HG02943 (cell line): Measurements from ENCODE around the gene ZFYVE28.

Source experiments
- ATAC-seq: cut with Tn5 transposase; IDR thresholded peaks from one replicate; pipeline ENCODE4 v1.9.1; 2021; ENCODE audit warnings: mild to moderate bottlenecking, low read depth, moderate library complexity; ENCODE audit not compliant: unreplicated experiment

ZFYVE28 gene

DNA sequence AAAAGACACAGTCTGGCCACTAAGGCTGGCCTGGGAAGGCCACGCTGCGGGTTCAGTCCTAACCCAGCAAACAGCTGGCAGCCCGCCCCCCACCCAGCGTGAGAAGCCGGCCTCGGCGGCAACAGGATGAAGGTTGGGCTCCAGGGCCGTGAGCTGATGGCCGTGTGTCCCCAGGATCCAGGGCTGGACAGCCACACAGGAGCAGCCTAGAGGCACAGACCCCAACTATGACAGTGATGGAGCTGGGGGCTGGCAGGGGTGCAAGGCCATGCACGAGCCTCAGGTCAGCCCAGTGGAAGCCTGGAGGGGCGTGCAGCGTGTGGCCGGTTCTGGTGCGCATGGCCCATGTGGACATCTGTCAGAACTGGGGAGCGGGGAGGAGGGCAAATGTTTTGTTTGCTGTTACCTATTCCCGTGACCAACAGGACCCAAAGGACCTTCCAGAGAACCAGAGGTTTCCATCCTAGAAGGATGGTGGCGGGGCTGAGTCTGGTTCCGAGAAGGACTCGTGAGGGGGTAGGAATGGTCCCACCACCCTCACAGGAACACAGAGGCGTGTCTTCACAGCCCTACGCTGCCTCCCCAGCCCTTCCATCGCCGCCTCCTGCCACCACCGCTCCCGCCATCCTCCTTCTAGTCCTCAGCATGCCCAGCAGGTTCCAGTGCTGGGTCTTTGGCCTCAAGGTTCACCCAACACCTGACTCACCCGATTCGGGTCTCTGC lies 46.5 kb downstream of the ZFYVE28 start:
- ATAC-seq = no peak

DNA sequence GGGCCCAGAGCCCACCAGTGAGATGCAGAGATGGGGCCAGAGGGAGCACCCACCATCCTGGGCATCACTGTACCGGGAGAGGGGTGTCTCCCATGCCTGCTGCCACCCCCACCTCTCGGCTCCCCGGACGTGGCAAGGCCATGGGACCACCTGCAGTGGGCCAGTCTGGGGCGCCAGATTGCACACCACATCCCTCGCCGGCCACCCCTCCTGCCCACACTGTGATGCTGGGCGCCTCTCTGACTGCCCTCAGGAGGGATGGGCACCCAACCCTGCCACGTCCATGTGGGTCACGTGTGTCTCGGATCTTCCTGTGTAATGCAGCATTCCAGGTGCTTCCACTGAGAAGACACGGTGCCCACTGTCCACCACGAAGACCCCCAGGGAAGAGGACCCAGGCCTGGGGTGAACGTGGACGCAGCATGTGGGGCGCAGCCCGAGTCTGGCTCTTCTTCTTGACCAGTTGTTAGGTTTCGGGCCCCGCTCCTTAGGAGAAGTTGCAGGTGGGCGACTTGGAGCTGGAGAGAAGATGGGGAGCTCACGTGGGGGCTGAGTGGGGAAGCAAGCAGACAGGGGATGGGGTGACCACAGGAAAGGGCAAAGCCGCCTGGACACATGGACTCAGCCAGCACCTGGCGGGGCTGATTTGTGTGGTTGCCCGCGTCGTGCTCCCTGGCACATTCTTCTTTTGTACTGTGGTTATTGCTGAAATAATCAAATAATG lies 47.7 kb downstream of the ZFYVE28 start:
- no peak for ATAC-seq

DNA sequence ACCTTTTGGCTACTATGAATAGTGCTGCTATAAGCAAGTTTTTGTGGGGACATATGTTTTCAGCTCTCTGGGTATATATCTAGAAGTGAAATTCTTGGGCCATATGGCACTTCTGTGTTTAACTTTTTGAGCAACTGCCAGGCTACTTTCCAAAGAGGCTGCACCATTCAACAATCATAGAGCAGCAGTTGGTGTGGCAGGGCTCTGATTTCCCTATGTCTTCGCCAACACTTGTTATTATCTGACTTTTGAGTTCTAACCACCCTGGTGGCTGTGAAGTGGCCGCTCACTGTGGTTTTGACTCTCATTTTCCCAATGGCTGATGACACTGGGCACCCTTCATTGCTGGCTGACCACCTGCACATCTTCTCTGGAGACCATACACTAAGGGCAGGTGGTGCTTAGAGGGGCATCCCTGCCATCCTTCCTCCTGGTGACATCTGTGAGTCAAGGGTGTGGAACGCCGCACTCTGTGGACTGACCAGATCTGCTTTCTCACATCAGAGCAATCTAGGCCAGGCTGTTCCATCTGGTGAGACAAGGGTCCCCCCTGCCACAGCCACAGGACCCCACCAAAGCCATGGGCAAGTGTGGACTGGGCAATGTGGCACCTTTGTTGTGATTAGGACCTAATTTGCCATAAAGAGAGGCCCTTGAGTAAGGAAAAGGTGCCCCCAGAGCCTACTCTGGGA lies 49.6 kb downstream of the ZFYVE28 start:
- no peak for ATAC-seq

DNA sequence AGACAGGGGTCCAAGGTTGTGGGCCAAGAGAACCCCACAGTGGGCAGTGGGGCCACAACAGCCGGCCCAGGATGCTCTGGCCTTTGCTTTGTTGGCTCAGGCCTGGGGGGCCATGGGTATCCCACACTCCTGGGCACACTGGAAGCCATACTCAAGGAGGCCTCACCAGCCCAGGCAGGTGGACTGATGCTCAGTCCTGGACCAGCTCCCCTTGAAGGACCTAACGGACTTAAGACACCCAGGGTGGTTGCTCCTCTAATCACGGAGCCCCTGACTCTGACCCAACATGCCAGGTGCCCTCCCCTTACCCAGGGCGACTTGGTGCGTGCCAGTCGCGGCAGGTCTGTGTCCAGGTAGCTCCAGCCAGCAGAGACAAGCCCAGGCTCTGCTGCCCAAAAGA lies 50.8 kb downstream of the ZFYVE28 start:
- ATAC-seq = no peak

DNA sequence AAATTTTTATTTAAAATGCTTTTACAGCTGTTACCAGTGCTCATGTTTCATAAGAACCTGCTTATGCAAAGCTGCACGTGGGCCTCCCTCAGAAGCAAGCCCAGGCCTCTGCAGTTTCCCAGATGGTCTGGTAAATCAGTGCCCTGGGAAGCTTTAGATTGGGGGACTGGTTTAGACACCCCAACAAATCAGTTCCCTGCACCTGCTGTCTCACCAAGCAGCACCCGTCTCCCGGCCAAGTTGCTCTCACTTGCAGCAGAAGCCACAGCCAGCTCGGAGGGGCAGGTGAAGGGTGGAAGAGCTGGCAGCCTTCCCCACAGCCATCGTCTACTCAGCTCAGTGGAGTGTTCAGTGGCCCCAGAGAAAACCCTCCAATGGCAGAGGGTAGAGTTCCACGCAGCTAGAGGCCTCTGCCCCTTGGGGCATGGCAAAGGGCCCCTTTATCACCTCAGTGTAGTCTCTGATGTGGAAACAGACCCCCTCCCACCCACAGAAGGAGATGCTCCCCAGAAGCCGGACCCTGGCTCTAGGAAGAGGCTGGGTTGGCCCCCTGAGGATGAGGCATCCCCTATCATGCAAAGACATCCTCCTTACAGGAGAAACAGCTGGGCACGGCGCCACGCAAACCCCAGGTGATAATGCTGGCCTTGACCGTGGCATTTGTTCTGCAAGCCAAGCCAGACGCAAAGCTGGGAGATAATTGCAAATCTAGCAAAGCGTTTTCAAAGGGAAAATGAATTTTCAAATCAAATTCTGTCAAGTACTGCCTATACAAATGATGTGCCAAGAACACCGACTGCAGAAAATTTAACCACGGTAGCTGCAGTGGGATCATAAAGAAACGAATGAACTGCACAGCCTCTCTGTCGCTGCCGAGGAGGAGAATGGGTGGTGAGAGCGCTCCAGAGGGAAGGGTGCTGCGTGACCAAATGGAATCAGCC lies 51.9 kb downstream of the ZFYVE28 start:
- no peak for ATAC-seq

DNA sequence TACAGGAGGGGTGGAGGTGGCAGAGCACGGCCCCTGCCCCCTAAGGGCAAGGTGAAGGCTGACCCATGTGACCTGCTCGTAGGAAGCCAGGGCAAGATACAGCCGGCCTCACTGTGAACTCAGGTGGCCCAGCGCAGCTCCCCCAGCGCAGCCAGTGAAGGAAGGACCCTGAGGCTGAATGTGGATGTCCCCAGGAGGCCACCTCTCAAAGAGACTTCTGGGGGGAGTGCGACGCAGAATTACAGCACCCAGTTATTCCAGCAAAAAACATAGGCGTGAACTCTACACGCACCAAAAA lies 52.6 kb downstream of the ZFYVE28 start:
- ATAC-seq = no peak

DNA sequence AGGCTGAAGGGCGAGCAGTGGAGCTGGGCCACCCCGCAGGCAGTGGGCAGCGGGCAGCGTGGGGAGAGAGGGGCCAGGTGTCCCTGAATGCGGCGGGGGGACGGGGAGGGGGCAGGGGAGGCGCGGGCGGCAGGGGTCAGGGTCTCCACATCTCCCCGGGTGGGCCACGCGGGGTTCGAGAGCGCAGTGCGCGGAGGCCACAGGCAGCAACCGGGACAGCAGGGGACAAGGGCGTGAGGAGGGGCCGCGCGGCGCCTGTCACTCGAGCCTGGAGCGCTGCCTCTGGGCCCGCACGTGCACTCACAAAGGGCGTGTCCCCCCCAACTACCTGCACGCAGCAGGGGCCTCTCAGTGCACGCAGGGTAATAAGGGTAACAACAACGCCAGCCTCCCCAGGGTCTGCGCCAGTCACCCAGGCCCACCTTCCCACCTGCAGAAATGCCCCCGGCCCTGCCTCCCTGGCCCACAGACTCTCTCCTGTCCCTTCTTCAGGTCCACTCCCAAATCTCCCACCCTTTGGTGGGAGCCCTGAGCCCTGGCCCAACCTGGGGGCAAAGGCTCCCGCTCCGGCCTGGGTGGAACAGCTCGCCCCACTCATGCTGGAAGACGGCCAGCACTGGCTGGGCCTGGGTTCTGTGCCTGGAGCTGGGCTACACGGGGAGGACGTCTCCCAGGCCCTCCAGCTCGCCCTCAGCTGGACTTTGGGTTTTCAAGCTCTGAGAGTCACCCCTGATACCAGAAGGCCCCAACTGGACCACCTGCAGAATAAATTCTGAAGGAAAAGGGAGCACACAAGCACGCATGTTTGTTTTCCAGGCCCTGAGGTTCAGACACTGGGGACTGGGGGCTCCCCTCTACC lies 53.2 kb downstream of the ZFYVE28 start:
- ATAC-seq = no peak

DNA sequence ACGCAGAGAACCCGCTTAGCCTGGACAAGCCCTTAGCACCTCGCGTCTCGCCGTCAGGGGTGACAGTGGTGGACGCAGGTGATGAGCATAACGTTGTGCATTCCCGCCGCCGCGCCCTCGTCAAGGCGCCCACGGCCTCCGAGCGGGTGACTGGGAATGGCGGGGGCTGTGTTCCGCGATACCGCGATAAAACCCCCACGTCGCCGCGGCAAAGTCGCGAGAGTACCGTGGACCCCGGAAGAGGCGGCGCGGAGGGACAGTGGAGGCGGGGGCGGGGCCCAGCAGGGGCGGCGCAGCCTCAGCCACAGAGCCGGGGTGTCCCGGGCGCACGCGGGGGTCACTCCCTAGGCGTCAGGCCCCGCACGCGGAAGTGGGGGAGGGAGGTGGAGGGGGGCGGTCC lies 53.8 kb downstream of the ZFYVE28 start:
- ATAC-seq = no peak

DNA sequence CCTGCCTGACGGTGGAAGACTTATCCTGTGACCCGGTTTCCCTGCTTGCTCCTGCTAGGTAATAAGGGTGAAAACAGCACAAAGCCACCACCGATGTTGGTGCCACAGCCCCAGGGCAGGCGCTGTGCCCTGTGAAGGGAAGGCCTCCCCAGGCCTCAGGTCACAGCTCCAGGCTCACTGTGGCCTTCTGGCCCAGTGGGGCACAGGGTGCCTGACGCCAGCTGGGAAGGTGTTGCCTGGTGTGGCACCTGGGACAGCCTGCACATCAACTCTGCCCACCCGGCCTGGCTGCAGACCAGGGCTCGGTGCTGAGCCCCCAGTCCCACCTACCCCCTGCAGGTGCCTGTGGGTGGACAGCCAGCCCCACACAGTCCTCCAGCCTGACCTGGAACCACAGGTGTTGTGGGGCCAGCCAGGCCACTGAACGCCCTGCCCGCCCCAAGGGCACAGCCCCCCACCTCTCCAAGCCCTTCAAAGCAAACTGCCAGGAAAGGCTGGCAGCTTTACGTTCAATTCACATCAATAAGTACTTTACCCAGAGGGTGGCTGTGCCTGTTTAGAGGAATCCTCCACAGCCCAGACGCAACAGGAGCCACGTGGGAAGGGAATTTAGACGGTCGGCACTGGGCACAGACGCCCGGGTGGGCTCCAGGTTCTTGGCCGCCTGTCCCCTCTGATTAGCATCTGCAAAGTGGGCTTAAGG lies 54.3 kb downstream of the ZFYVE28 start:
- ATAC-seq = no peak

DNA sequence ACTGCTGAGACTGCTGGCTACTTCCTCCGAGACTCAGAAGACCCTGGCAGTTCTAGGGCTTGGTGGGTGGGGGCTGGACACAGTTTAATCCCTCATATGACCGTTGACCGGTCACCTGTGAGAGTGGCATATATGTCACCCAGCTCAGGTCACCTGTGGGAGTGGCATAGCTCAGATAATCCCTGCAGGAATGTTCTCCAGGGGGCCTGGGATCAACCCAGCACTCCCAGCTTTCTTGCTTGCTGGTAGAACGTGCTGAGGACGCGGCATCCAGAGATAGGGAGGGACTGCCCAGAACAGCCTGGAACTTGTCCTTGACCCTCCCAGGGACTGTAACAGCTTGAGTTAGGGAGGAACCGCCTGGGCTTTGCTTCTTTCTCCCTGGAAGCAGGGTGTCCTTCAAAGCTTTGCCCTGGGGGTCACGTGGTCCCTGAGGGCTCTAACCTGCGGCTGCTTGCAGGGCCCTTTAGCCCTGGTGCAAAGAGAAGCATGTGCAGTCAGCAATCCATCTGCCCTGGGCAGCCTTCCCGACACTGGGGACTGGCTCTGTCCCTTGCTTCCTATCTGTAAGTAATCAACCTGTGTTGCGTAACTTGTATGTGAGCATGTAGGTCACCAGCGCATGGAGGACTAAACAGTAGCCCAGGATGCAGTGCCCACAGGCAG lies 55.3 kb downstream of the ZFYVE28 start:
- ATAC-seq = no peak

DNA sequence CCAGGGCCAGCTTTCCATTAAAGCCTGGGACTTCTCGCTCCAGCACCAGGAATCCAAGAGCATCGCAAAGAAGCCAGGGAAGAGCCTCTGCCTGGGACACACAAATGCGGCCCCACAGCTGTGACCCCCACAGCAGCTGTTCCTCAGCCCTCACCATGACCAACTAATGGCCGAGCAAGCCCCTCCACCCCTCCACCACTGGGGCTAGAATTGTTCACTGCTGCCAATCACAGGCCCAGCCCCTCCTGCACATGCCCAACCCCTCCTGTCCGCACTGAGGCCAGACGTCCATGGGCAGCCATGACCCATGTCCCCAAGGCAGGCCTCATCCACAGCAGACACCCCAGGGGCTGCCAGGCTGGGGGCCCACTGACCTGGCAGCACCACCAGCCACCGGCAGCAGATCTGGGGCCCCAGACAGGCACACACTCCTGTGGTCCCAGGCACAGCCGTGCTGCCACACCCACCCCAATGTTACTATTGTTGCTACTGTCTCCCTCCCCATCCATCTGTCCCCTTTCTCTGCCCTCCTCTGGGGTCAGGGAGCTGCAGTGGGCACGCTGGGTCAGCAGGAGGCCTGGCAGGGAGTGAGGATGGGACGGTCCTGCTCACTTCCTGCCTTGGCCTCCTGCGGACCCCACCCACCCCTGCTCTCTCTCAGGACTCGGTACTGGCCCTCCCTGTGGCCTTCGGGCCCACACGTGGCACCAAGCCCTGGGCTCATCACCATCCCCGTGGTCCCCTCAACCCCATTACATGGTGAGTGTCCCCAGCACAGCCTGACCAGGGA lies 56.0 kb downstream of the ZFYVE28 start:
- ATAC-seq = no peak

DNA sequence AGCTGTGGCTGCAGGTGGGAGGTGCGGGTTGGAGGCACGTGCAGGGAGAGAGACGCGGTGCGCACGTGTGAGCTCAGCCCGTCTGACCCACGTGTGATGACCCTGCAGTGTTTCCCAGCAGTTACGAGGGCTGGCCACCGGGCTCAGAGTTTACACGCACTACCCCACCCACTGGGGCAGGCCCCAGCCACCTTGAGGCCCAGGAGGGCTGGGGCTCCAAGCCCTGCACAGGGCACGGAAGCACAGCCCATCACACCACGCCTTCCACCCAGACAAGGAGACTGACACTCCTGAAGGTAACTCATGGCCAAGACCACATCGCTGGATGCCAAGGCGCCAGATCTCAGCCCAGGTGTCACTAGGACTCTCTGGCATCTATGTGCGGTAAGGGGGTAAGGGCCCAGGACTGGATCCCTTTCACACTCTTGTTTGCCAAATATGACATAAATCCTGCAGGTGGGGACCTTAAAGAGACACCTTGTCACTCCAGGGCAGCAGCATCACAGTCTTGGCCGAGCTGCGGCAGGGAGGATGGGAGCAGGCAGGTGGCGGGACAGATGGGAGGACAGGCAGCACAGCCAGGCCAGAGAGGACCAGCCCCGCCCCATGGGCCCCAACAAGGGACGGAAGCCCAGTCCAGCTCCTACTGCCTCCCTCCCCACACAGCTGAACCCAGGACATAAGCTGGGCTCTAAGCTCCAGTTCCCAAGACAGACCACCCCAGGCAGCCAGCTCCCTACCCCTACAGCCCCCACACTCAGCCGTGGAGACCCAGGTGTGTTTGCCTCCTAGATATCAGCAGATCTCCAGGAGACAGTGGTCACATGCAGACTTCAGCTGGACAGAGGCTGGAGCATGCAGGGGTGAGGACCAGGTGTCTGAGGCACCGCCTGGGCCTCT lies 56.8 kb downstream of the ZFYVE28 start:
- no peak for ATAC-seq

DNA sequence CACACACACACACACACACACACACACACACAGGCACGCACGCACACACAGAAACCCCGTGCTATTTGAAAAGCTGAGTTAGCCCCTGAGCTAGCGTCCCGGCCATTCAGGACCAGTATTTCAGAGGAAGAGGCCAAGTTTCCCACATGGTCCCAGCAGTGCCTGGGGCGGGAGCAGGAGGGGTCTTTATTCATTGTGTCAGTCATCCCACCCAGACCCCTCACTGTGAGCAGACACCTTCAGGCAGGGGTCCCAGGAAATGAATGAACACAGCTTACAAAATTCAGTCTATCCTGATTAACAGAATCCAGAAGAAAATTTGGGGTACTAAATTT lies 58.1 kb downstream of the ZFYVE28 start:
- ATAC-seq = no peak

DNA sequence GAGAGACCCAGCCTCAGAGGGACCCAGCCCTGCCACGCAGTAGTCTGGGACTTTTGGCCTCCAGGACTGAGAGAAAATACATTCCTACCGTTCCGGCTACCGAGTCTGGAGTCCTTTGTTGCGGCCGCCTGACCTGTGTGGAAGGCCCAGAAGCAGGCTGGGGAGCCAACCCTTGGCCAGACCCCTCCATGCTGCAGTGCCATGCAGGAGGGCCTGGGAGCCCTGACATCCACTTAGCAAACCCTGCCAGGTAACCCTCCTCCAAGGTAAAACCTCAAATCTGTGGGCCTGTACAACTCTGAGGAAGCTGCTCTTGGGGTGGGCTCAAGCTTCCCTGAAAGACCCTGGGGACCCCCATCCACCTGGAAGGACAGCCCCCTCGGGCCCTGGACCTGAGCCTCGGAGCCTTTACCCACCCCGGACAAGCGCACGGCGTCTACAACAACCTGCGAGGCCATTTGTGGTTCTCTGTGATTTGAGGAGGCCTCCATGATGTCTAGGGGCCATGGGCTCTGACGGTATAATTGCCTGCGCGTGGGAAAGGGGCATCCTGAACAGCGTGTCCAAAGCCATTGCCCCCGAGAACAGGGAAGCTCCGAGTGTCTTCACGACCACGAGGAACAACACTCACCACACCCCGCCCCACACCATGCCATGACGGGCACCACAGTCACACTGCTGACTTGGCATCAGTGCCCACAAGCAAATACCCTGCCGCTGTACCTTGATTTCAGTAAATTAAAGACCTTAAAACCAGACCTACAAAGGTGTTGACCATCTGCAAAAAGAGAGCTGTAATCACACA lies 58.7 kb downstream of the ZFYVE28 start:
- ATAC-seq = no peak

DNA sequence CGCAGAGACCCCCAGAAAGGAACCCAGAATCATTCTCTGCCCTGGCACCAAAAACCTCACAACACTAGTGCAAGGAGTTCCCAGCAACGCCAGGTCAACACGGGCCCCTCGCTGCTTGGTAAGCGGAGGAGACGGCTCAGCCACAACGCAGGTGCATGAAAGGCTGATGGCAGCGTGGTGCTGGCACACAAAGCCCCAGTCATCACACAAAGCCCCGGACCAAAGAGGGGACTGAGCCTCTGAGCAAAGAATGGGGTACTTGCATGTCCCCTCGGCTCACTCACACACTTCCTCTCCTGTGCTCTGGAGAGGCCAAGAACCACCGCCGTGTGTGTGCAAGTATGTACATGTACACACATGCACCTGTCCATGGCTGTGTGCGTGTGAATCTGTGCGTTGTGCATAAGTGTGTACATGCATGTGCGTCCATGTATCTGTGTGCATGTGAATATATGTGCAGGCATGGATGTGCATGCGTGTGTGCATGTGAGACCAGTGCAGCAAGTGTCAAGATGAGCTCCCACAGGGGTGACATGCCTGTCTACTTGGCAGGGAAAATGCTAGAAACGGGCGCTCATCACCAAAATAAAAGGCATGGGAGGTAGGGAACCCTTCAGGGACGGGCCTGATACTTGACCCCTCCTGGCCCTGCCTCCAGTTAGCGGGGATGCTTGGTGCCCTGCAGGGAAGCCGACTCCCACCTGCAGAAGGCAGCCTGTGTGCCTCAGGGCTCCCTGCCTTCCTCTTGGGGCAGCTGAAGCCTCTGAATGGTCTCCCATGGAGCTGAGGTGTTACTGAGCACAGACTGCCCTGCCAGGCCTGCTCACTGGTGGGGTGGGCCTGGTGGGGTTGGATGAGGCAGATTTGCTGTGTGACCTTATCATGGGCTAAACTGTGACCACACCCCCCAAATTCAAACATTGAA lies 60.4 kb downstream of the ZFYVE28 start:
- no peak for ATAC-seq
